K562 (cell line): ENCODE measurements around the gene TMCO2.

Experiments used
- ARNT ChIP-seq, 2 experiments: fragments of 450-650 bp; IDR thresholded peaks; 2 replicates each; pipeline ENCODE4 v1.6.1; 2016; ENCODE audit warnings: mild to moderate bottlenecking in 1 of 2
- BACH1 ChIP-seq: fragments of 200-800 bp; sonication (Bioruptor generic); IDR thresholded peaks from 2 replicates; pipeline ENCODE4 v1.6.1; 2016; ENCODE audit warnings: missing genetic modification characterization, missing compliant biosample characterization
- CTBP1 ChIP-seq: fragments of 450-650 bp; IDR thresholded peaks from 2 replicates; pipeline ENCODE4 v1.6.1; 2016; ENCODE audit warnings: borderline replicate concordance
- EP300 ChIP-seq: IDR thresholded peaks from 2 replicates; pipeline ENCODE4 v1.6.1; 2012; ENCODE audit warnings: low read length, improper control_type of control experiment
- FOSL1 ChIP-seq: fragments of 200-800 bp; sonication (Bioruptor generic); conservative IDR thresholded peaks from 2 replicates; pipeline ENCODE4 v1.6.1; 2016; ENCODE audit warnings: missing genetic modification characterization, missing compliant biosample characterization
- POLR2A ChIP-seq: fragments of 450-650 bp; conservative IDR thresholded peaks from 2 replicates; pipeline ENCODE4 v1.6.1; 2016
- POLR3A ChIP-seq: IDR thresholded peaks from 2 replicates; pipeline ENCODE4 v1.6.1; 2011; ENCODE audit warnings: borderline replicate concordance, mild to moderate bottlenecking, moderate library complexity; ENCODE audit not compliant: insufficient read length, insufficient read depth; ENCODE audit errors: extremely low read depth
- RFX5 ChIP-seq: IDR thresholded peaks from 2 replicates; pipeline ENCODE4 v1.6.1; 2011; ENCODE audit warnings: low read depth, mild to moderate bottlenecking, improper control_type of control experiment, low read length
- ZNF274 ChIP-seq: IDR thresholded peaks from 2 replicates; pipeline ENCODE4 v1.6.1; 2011; ENCODE audit warnings: low read depth, mild to moderate bottlenecking, low read length, moderate library complexity, borderline replicate concordance
- TF ChIP-seq, protein P1 (sequence below): fragments of 200-600 bp; sonication (generic); IDR thresholded peaks from one replicate; pipeline ENCODE4 v1.6.1; 2012; ENCODE audit warnings: mild to moderate bottlenecking, low read depth, low read length, inconsistent platforms
- TF ChIP-seq, protein P2 (sequence below), 2 experiments: fragments of 450-650 bp; formaldehyde crosslinking in 1 of 2; IDR thresholded peaks; 2 replicates each; pipeline versions ENCODE4 v1.4.0 to v1.6.1; 2014 to 2020; ENCODE audit warnings: mild to moderate bottlenecking in 2 of 2, borderline replicate concordance in 1 of 2, low read depth in 1 of 2
- TF ChIP-seq, protein P3 (sequence below): fragments of 450-650 bp; IDR thresholded peaks from 2 replicates; pipeline ENCODE4 v1.6.1; 2016; ENCODE audit warnings: low read depth, mild to moderate bottlenecking, moderate library complexity

DNA sequence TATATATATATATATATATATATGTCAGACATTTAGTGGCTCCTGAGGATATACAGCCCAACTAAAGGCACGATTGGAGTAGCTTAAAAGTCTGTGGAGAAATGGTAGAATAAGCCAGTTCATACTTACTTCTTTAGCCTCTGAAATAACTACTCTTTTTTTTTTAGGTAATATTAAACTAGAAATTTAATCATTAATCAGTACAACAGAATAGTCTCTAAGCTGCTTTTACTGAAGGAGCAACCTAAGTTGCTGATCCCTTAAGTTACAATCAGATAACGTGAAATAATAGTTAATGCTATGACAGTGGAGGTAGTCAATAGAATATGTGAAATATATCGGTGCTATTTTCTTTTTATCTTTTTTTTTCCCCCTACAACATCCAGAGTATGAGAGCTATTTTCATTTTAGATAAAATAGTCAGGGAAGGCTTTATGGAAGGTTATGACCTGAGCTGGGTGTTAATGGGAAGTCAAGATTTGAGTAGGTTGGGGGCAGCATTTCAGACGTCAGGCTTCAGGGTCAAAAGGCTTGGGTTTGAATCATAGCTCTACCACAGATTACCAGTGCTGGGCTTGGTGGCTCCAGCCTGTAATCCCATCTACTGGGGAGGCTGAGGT, 25.9 kb downstream of the TMCO2 start:
- TF ChIP-seq CTBP1 (no peak), FOSL1 (tag) (no peak), POLR2A (no peak), POLR3A (no peak), EP300 (no peak), ZNF274 (no peak), BACH1 (no peak), RFX5 (no peak), ARNT (IDR thresholded peaks at IDR 0.05) (no peak)
- TF ChIP-seq, protein P1, sequence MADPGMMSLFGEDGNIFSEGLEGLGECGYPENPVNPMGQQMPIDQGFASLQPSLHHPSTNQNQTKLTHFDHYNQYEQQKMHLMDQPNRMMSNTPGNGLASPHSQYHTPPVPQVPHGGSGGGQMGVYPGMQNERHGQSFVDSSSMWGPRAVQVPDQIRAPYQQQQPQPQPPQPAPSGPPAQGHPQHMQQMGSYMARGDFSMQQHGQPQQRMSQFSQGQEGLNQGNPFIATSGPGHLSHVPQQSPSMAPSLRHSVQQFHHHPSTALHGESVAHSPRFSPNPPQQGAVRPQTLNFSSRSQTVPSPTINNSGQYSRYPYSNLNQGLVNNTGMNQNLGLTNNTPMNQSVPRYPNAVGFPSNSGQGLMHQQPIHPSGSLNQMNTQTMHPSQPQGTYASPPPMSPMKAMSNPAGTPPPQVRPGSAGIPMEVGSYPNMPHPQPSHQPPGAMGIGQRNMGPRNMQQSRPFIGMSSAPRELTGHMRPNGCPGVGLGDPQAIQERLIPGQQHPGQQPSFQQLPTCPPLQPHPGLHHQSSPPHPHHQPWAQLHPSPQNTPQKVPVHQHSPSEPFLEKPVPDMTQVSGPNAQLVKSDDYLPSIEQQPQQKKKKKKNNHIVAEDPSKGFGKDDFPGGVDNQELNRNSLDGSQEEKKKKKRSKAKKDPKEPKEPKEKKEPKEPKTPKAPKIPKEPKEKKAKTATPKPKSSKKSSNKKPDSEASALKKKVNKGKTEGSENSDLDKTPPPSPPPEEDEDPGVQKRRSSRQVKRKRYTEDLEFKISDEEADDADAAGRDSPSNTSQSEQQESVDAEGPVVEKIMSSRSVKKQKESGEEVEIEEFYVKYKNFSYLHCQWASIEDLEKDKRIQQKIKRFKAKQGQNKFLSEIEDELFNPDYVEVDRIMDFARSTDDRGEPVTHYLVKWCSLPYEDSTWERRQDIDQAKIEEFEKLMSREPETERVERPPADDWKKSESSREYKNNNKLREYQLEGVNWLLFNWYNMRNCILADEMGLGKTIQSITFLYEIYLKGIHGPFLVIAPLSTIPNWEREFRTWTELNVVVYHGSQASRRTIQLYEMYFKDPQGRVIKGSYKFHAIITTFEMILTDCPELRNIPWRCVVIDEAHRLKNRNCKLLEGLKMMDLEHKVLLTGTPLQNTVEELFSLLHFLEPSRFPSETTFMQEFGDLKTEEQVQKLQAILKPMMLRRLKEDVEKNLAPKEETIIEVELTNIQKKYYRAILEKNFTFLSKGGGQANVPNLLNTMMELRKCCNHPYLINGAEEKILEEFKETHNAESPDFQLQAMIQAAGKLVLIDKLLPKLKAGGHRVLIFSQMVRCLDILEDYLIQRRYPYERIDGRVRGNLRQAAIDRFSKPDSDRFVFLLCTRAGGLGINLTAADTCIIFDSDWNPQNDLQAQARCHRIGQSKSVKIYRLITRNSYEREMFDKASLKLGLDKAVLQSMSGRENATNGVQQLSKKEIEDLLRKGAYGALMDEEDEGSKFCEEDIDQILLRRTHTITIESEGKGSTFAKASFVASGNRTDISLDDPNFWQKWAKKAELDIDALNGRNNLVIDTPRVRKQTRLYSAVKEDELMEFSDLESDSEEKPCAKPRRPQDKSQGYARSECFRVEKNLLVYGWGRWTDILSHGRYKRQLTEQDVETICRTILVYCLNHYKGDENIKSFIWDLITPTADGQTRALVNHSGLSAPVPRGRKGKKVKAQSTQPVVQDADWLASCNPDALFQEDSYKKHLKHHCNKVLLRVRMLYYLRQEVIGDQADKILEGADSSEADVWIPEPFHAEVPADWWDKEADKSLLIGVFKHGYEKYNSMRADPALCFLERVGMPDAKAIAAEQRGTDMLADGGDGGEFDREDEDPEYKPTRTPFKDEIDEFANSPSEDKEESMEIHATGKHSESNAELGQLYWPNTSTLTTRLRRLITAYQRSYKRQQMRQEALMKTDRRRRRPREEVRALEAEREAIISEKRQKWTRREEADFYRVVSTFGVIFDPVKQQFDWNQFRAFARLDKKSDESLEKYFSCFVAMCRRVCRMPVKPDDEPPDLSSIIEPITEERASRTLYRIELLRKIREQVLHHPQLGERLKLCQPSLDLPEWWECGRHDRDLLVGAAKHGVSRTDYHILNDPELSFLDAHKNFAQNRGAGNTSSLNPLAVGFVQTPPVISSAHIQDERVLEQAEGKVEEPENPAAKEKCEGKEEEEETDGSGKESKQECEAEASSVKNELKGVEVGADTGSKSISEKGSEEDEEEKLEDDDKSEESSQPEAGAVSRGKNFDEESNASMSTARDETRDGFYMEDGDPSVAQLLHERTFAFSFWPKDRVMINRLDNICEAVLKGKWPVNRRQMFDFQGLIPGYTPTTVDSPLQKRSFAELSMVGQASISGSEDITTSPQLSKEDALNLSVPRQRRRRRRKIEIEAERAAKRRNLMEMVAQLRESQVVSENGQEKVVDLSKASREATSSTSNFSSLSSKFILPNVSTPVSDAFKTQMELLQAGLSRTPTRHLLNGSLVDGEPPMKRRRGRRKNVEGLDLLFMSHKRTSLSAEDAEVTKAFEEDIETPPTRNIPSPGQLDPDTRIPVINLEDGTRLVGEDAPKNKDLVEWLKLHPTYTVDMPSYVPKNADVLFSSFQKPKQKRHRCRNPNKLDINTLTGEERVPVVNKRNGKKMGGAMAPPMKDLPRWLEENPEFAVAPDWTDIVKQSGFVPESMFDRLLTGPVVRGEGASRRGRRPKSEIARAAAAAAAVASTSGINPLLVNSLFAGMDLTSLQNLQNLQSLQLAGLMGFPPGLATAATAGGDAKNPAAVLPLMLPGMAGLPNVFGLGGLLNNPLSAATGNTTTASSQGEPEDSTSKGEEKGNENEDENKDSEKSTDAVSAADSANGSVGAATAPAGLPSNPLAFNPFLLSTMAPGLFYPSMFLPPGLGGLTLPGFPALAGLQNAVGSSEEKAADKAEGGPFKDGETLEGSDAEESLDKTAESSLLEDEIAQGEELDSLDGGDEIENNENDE: no peak
- TF ChIP-seq, protein P2, sequence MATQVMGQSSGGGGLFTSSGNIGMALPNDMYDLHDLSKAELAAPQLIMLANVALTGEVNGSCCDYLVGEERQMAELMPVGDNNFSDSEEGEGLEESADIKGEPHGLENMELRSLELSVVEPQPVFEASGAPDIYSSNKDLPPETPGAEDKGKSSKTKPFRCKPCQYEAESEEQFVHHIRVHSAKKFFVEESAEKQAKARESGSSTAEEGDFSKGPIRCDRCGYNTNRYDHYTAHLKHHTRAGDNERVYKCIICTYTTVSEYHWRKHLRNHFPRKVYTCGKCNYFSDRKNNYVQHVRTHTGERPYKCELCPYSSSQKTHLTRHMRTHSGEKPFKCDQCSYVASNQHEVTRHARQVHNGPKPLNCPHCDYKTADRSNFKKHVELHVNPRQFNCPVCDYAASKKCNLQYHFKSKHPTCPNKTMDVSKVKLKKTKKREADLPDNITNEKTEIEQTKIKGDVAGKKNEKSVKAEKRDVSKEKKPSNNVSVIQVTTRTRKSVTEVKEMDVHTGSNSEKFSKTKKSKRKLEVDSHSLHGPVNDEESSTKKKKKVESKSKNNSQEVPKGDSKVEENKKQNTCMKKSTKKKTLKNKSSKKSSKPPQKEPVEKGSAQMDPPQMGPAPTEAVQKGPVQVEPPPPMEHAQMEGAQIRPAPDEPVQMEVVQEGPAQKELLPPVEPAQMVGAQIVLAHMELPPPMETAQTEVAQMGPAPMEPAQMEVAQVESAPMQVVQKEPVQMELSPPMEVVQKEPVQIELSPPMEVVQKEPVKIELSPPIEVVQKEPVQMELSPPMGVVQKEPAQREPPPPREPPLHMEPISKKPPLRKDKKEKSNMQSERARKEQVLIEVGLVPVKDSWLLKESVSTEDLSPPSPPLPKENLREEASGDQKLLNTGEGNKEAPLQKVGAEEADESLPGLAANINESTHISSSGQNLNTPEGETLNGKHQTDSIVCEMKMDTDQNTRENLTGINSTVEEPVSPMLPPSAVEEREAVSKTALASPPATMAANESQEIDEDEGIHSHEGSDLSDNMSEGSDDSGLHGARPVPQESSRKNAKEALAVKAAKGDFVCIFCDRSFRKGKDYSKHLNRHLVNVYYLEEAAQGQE (IDR thresholded peaks at IDR 0.05; ENCODE audit: borderline replicate concordance): no peak
- TF ChIP-seq, protein P2 (CRISPR knock-in tag; IDR thresholded peaks at IDR 0.05; ENCODE audit: low read depth): no peak
- TF ChIP-seq, protein P3, sequence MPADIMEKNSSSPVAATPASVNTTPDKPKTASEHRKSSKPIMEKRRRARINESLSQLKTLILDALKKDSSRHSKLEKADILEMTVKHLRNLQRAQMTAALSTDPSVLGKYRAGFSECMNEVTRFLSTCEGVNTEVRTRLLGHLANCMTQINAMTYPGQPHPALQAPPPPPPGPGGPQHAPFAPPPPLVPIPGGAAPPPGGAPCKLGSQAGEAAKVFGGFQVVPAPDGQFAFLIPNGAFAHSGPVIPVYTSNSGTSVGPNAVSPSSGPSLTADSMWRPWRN: no peak
